ENCODE results near the gene ZNF157.

Gene ZNF157

DNA sequence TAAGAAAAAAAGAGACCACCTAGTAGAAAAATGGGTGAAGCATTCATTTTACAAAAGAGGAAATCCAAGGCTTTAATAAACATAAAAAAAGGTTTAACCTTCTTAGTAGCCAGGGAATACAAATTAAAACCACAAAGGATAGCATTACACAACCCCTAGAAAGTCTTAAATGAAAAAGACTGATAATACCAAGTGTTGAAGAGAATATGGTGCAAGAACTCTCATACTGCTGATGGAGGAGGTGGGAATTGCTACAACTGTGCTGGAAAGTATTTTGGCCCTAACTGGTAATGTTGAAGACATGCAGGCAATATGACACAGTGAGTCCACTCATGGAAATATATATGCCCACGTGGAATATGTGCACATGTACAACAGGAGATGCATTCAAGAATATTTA is 90.2 kb downstream of the ZNF157 start:
- TF ChIP-seq ZFP3 (CRISPR knock-in tag; IDR thresholded peaks at IDR 0.05) (no peak), POU6F1 (CRISPR knock-in tag; IDR thresholded peaks at IDR 0.05; ENCODE audit: borderline replicate concordance, low read depth) (no peak), TCF4 (CRISPR knock-in tag; IDR thresholded peaks at IDR 0.05; ENCODE audit: borderline replicate concordance) (no peak), OSR1 (CRISPR knock-in tag; IDR thresholded peaks at IDR 0.05) (no peak), ZNF70 (CRISPR knock-in tag; IDR thresholded peaks at IDR 0.05) (no peak), CSDC2 (CRISPR knock-in tag; IDR thresholded peaks at IDR 0.05) (no peak), PPARA (CRISPR knock-in tag; IDR thresholded peaks at IDR 0.05; ENCODE audit: borderline replicate concordance) (no peak), ZNF8 (CRISPR knock-in tag; IDR thresholded peaks at IDR 0.05) (no peak), CSRNP3 (CRISPR knock-in tag; IDR thresholded peaks at IDR 0.05) (no peak), BACH2 (CRISPR knock-in tag; IDR thresholded peaks at IDR 0.05; ENCODE audit: borderline replicate concordance) (no peak)
- no peak for ATAC-seq
